Activated CD4-positive, alpha-beta T cell treated with anti-CD3 and anti-CD28 coated beads, Interleukin-2, amount 50 U/mL, for 16 hours (primary cell): ENCODE results near the gene ETFB.

Source experiments
- DNase-seq: peaks from one replicate; pipeline ENCODE4 v3.0.0-alpha.2; 2020

Gene ETFB

DNA sequence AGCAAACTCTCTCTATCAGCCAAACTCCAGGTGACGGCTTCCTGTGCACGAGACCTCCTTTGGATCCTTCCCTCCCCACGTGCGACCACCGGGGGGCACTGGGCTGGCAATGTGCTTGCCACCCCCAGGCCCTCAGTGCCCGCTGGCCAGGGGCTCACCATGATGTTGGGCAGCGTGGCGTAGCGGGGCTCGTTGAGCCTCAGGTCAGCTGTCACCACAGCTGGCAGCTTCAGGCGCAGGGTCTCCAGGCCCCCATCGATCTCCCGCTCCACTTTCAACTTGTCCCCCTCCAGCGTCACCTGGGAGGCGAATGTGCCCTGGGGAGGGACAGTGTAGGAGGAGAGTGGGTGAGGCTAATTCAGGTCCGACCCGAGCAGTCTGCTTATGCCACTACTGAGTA is 19.4 kb downstream of the ETFB start:
- DNase-seq = no peak

DNA sequence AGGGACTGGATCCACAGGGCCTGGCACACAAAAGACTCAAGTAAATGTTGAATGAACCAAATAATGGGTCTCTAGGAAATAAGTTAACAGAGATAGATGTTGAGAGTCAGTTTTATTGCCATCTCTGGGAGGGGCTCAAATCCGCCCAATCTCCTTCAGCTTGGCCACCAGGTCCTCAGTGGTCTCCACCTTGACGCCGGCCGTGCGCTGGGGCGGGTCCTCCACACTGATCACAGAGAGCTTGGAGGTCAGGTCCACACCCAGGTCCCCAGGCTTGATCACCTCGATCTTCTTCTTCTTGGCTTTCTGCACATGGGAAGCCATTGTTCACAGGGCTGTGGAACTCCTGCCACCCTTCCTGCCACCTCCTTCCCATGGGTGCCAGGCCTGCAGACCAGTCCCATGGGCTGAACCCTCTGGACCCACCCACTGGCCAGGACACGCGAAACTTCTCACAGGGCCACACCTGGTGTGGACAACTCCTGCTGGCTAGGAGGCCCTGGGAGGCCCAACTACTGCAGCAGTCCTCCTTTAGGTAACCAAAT is 21.0 kb downstream of the ETFB start:
- no peak for DNase-seq

- DNase-seq = no peak
Observed at GRCh38 chr19:51342631-51343569, 23.3 kb downstream of the ETFB start.

- no peak for DNase-seq
Observed at GRCh38 chr19:51341976-51342580, 24.1 kb downstream of the ETFB start, which contains the start of gene VSIG10L. Gene VSIG10L (minus strand): TSS chr19:51342139. CDS start chr19:51342124, 15 bp downstream.

- DNase-seq = no peak
Observed at GRCh38 chr19:51341066-51341465, 25.1 kb downstream of the ETFB start.

DNA sequence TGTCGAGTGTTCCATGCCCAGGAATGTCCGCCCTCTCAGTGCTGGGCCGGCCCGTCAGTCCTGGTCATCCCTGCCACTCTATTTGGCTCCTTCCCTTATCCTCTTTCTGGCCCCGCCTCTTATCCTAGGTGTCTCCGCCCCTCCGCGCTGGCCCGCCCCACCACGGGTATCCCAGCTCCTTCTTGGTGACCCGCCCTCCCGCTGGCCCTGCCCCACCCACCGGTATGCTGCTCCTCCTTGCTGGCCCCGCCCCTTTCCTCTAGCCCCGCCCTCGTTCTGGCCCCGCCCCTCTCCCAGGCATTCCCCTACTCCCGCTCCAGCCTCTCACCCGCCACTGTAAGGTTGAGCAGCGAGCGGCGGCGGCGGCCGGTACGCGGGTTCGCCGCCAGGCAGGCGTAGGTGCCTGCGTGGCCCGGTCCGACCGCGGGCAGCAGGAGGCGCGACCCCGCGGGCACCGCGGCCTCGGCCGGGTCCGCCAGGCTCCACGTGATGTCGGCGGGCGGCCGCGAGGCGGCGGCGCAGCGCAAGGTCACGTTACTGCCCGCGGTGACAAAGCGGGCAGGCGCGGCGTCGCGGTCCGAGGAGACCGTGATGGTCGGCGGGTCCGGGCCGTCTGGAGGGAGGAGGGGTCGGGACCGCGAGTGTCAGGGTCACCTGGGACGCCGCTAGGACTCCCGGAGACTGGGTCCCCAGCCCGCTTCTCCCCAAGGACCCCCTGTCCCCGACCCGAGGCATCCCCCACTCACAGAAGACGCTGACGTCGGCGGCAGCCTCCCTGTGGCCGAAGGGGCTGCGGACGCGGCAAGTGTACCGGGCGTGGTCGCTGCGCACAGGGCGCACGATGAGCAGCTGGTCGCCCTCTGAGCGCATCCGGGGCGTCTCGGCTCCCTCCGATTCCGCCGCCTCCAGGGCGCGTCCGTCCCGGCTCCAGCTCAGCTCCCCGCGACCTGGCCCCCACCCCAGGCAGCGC is 26.2 kb downstream of the ETFB start:
- DNase-seq = peak; percentile 96

- no peak for DNase-seq
Observed at GRCh38 chr19:51339313-51339686, 26.9 kb downstream of the ETFB start.

DNA sequence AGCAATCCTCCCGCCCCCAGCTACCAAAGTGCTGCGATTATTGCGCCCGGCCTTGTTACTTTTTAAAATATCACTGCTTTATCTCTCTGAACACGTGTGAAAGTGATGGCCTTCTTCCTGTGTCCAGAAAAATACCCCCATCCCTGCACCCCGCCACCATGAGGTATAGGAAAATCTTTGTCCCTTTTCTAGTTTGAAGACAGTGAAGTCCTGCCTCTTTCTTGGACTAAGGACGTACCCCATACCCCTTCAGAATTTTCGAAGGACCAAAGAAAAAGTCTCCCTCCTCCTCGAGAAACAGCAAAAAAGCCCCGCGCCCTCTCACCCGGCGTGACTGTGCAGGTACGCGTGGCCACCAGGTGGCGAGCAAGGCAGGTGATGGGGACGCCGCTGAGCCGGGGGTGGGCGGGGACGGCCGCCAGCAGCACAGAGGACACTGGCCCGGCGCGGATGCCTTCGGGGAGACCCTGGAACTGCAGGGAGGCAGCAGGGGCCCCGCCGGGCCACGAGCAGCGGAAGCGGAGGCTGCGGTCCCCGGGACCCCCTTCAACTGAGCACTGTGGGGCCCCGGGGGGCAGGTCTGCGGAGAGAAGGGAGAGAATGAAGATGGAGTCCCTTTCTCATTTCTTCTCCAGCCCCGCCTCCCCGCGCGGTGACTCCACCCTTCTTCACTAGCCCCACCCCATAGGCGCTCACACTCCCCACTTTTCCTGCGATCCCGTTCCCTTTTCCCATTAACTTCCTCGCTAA is 27.4 kb downstream of the ETFB start:
- DNase-seq = peak; percentile 85

DNA sequence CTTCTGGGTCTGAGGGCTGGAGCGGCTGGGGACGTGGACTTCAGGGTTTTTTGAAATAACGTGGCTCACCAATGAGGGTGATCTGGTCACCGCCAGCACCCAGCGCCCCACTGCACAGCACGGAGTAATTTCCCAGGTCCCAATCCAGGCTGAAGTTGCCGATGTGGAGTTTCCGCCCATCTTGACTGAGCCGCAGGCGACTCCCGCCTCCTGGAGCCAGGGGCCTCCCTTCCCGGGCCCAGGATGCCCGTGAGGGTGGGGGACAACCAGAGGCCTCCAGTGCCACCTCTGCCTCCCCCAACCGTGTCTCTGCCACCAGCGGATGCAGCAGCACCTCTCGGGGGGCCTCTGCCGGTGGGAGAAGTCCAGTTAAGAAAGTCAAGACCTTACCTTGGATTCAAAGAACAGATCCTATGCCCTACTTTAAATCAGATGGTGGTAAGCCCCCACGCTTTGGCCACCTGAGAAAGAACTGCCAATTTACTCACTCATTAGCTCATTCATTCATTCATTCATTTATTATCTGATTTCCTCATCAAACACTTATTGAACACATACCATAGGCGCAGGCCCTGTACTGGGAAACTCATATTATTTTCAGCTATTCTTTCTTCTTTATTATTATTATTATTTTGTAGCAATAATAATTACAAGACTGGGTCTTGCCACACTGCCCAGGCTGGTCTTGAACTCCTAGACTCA is 28.2 kb downstream of the ETFB start:
- DNase-seq = no peak

GRCh38 chr19:51337141-51337860 is 28.9 kb downstream of the ETFB start:
- DNase-seq = no peak

DNA sequence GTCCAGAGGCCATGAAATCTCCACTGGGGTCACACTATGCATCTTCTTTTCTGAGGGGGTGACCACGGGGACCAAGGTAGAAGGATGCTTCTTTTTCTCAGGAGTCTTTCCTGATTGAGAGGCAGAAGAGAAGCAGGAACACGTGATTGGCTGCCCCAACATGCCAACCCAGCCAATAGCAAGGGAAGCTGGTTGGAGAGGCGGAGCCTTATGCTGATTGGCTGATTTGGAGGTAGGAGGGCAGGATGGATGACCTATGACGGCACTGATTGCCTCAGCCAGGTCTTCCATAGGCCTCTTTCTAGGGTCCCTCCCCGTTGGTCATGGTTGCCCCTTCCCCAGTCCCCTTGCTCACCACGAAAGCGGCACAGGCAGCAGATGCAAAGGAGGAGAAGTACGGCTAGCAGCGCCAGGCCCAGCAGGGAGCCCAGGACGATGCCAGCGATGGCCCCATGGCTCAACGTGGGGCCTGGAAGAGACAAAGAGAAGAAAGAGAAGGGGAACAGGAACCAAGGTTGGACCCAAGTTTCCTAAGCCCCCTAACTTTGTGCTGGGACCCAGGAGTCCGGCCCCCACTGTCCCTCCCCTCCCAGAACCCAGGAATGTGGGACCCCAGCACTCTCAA is 32.2 kb downstream of the ETFB start:
- DNase-seq = no peak

- no peak for DNase-seq
Observed at GRCh38 chr19:51331716-51332115, 34.5 kb downstream of the ETFB start.

- no peak for DNase-seq
Observed at GRCh38 chr19:51331193-51331592, 35.0 kb downstream of the ETFB start.

- no peak for DNase-seq
Observed at GRCh38 chr19:51330366-51330765, 35.8 kb downstream of the ETFB start.

GRCh38 chr19:51329411-51329810 is 36.8 kb downstream of the ETFB start:
- no peak for DNase-seq

DNA sequence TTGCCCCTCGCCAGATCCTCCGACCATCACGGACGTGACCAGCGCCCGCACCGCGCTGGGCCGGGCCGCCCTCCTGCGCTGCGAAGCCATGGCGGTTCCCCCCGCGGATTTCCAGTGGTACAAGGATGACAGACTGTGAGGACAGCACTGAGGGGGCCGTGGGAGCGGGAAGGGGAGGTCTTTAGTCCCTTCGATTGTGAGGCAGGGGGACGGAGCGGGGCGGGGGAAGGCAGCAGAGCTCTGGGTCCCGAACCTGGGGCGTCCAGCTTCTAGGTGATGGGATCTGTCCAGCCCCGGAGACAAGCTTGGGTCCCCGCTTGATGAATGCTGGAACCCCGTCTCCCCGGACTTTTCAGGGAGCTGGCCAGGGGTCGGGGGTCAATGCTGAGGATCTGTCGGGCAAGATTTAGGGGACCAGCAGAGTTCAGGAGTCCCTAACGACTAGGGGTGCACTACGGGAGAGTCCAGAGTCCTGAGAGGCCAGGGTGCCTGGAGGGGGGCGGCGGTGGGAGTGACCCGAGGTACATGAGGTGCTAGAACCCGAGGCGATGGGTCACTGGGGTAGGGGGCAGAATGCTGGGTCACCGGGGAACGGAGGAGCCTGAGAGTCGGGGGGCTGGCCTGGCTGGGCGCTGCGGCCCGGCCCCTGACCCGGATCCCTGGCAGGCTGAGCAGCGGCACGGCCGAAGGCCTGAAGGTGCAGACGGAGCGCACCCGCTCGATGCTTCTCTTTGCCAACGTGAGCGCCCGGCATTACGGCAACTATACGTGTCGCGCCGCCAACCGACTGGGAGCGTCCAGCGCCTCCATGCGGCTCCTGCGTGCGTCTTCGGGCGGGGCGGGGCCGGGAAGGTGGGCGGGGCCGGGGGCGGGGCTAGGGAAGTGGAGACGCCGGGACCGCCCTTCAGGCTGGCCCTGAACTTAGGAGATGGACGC is 38.9 kb downstream of the ETFB start:
- peak; percentile 68 for DNase-seq

DNA sequence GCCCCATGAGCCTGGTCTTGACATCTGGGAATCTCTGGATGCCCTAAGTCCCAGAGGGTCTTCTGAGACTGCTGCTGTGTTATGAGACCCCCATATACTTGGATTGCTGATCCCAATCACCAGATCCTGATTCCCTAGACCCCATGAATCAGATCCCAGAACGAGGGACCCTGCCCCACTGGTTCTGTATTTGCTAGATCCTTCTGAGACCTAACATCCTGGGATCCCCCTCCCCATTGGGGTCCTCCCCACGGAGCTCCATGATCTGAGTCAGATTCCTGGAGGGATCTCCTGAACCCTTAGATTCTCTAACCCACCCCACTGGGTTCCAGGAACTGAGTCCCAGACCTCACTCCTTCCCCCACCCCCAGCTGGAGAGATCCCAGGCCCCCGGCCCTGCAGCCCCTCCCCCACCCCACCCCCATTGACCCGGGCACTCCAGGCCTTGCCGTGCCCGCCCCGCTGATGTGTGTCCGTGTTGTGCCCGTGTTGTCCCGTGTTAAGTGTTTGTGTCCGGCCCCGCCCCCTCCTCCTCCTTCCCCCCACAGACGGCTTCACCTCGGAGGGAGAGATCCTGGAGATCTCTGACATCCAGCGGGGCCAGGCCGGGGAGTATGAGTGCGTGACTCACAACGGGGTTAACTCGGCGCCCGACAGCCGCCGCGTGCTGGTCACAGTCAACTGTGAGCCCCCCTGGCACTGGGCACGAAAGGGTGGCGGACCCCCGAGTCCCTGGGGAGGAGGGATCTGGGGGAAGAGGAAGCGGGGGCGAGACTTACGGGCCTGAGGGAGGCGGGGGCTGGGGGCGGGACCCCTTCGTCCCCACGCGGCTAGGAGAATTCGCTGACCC is 39.7 kb downstream of the ETFB start:
- DNase-seq = no peak
